ENCODE measurements around the gene ATP6V0D1.

Gene ATP6V0D1

DNA sequence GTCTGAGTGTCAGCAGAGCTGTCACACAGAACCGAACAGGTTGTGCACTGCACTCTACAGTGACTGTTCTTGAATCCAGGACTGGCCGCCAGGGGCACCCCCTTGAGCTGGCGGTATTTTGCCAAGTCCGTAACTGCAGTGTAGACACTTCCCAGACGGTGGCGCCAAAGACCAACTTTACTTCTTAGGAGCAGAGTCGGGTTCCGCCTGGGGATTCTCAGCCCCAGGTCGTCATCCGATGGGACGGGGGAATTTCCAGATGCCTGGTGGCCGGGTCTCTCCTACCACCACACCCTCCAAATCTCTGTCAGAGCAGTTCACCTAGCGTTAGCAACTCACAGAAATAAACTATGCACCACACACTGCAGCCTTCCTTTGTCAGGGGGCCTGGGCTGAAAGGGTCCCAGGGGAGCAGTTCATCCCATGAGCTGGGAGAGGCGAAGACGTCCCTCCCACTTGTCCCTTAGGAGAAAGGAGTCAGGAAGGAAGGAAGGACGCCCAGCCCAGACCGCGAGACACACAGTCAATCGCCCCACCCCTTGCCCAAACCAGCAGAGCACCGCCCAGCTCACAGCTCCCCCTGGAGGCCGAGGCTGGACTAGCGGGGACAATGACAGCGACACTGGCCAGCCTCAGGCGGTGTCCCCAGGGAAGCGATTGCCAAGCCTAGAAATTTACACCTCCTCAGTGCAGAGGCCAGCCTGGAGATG is 40.3 kb upstream of the ATP6V0D1 start (continued):
- TF ChIP-seq KLF9 (tag by site-specific recombination; IDR thresholded peaks at IDR 0.05; ENCODE audit: low read depth) (peak; percentile 86), ZBTB8A (tag by site-specific recombination; IDR thresholded peaks at IDR 0.05) (peak; percentile 51; the same call in 1 of the 2 replicates), ZXDB (tag by site-specific recombination; IDR thresholded peaks at IDR 0.05) (peak; percentile 72), ZNF629 (tag by site-specific recombination; IDR thresholded peaks at IDR 0.05) (peak; percentile 65; the same call in 1 of the 2 replicates), ZNF654 (tag by site-specific recombination; IDR thresholded peaks at IDR 0.05; ENCODE audit: low read depth) (peak; percentile 98), GLIS2 (tag by site-specific recombination; IDR thresholded peaks at IDR 0.05) (peak; percentile 63), WT1 (tag by site-specific recombination; IDR thresholded peaks at IDR 0.05) (peak; percentile 48; the same call in 1 of the 2 replicates), ZFP41 (tag by site-specific recombination; IDR thresholded peaks at IDR 0.05; ENCODE audit: borderline replicate concordance) (no peak), KLF1 (tag by site-specific recombination; IDR thresholded peaks at IDR 0.05) (peak; percentile 91), ZNF335 (tag by site-specific recombination; conservative IDR thresholded peaks at IDR 0.05) (peak; percentile 96), ZNF660 (tag by site-specific recombination; IDR thresholded peaks at IDR 0.05) (peak; percentile 81), BCL11A (tag by site-specific recombination; IDR thresholded peaks at IDR 0.05; ENCODE audit: low read depth) (0 out of 2 replicates have a peak, but pooled peaks have one; percentile 65), ZNF423 (tag by site-specific recombination; IDR thresholded peaks at IDR 0.05) (peak; percentile 78)

DNA sequence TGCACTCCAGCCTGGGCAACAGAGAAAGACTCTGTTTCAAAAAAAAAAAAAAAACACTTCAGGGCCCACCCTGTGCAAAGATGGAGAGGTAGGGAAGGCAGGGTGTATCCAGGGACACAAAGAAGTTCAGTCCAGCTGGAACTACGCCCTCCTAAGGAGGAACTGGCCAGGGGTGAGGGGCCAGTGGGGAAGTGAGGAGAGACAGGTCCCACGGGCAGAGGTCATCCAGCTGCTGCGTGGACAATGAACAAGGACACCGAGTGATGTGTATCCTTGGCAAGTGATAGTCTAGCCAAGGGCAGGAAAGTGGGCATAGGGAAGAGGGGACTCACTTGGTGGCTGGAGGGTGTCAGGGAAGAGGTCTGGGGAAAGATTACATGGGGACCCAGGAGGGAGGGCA is 38.3 kb upstream of the ATP6V0D1 start:
- H3K9me3 ChIP-seq (ENCODE audit: control insufficient read depth, insufficient read depth, low read depth, low read length) = no peaks in the 10 kb centered on the region
- H3K4me1 ChIP-seq (ENCODE audit: control insufficient read depth, insufficient read depth, low read length) = no peaks in the 10 kb centered on the region
- no peak for TF ChIP-seq GLI4 (tag by site-specific recombination; IDR thresholded peaks at IDR 0.05)
- TF ChIP-seq, protein P1, sequence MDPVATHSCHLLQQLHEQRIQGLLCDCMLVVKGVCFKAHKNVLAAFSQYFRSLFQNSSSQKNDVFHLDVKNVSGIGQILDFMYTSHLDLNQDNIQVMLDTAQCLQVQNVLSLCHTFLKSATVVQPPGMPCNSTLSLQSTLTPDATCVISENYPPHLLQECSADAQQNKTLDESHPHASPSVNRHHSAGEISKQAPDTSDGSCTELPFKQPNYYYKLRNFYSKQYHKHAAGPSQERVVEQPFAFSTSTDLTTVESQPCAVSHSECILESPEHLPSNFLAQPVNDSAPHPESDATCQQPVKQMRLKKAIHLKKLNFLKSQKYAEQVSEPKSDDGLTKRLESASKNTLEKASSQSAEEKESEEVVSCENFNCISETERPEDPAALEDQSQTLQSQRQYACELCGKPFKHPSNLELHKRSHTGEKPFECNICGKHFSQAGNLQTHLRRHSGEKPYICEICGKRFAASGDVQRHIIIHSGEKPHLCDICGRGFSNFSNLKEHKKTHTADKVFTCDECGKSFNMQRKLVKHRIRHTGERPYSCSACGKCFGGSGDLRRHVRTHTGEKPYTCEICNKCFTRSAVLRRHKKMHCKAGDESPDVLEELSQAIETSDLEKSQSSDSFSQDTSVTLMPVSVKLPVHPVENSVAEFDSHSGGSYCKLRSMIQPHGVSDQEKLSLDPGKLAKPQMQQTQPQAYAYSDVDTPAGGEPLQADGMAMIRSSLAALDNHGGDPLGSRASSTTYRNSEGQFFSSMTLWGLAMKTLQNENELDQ (tag by site-specific recombination; IDR thresholded peaks at IDR 0.05; ENCODE audit: low read depth) = no peak
- no peak for TF ChIP-seq OVOL3 (tag by site-specific recombination; IDR thresholded peaks at IDR 0.05)
- TF ChIP-seq ZNF302 (tag by site-specific recombination; IDR thresholded peaks at IDR 0.05; ENCODE audit: low read depth) = no peak
- TF ChIP-seq, protein P2, sequence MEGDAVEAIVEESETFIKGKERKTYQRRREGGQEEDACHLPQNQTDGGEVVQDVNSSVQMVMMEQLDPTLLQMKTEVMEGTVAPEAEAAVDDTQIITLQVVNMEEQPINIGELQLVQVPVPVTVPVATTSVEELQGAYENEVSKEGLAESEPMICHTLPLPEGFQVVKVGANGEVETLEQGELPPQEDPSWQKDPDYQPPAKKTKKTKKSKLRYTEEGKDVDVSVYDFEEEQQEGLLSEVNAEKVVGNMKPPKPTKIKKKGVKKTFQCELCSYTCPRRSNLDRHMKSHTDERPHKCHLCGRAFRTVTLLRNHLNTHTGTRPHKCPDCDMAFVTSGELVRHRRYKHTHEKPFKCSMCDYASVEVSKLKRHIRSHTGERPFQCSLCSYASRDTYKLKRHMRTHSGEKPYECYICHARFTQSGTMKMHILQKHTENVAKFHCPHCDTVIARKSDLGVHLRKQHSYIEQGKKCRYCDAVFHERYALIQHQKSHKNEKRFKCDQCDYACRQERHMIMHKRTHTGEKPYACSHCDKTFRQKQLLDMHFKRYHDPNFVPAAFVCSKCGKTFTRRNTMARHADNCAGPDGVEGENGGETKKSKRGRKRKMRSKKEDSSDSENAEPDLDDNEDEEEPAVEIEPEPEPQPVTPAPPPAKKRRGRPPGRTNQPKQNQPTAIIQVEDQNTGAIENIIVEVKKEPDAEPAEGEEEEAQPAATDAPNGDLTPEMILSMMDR (tag by site-specific recombination; IDR thresholded peaks at IDR 0.05) = no peak
- TF ChIP-seq ZNF658 (tag by site-specific recombination; IDR thresholded peaks at IDR 0.05) = no peak
- no peak for TF ChIP-seq REPIN1 (tag by site-specific recombination; IDR thresholded peaks at IDR 0.05; ENCODE audit: low read depth)
- TF ChIP-seq ZNF677 (tag by site-specific recombination; IDR thresholded peaks at IDR 0.05) = no peak
- TF ChIP-seq, protein P3, sequence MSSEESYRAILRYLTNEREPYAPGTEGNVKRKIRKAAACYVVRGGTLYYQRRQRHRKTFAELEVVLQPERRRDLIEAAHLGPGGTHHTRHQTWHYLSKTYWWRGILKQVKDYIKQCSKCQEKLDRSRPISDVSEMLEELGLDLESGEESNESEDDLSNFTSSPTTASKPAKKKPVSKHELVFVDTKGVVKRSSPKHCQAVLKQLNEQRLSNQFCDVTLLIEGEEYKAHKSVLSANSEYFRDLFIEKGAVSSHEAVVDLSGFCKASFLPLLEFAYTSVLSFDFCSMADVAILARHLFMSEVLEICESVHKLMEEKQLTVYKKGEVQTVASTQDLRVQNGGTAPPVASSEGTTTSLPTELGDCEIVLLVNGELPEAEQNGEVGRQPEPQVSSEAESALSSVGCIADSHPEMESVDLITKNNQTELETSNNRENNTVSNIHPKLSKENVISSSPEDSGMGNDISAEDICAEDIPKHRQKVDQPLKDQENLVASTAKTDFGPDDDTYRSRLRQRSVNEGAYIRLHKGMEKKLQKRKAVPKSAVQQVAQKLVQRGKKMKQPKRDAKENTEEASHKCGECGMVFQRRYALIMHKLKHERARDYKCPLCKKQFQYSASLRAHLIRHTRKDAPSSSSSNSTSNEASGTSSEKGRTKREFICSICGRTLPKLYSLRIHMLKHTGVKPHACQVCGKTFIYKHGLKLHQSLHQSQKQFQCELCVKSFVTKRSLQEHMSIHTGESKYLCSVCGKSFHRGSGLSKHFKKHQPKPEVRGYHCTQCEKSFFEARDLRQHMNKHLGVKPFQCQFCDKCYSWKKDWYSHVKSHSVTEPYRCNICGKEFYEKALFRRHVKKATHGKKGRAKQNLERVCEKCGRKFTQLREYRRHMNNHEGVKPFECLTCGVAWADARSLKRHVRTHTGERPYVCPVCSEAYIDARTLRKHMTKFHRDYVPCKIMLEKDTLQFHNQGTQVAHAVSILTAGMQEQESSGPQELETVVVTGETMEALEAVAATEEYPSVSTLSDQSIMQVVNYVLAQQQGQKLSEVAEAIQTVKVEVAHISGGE (tag by site-specific recombination; conservative IDR thresholded peaks at IDR 0.05; ENCODE audit: low read depth) = no peak
- TF ChIP-seq GLIS1 (tag by site-specific recombination; IDR thresholded peaks at IDR 0.05) = no peak
- TF ChIP-seq, protein P4, sequence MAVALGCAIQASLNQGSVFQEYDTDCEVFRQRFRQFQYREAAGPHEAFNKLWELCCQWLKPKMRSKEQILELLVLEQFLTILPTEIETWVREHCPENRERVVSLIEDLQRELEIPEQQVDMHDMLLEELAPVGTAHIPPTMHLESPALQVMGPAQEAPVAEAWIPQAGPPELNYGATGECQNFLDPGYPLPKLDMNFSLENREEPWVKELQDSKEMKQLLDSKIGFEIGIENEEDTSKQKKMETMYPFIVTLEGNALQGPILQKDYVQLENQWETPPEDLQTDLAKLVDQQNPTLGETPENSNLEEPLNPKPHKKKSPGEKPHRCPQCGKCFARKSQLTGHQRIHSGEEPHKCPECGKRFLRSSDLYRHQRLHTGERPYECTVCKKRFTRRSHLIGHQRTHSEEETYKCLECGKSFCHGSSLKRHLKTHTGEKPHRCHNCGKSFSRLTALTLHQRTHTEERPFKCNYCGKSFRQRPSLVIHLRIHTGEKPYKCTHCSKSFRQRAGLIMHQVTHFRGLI (tag by site-specific recombination; IDR thresholded peaks at IDR 0.05) = no peak
- no peak for TF ChIP-seq ZNF202 (tag by site-specific recombination; IDR thresholded peaks at IDR 0.05; ENCODE audit: borderline replicate concordance)
- TF ChIP-seq ZNF416 (tag by site-specific recombination; IDR thresholded peaks at IDR 0.05) = no peak
- no peak for TF ChIP-seq ZNF132 (tag by site-specific recombination; IDR thresholded peaks at IDR 0.05; ENCODE audit: borderline replicate concordance)
- ChIA-PET CTCF (interaction anchor here (0.6 to 4.3 kb wide), 5 partner anchors 12 to 470 kb away, joined by 3 to 73 read pairs (median 4); partner anchors contain the start of gene CARMIL2), POLR2A (no interaction called here)
- H3K27ac ChIP-seq (ENCODE audit: extremely low read depth, low read depth, low read length) = no peak overlapping the region
- H3K4me3 ChIP-seq (ENCODE audit: low read depth, low read length) = no peak overlapping the region
- no peaks in the 10 kb centered on the region for H3K36me3 ChIP-seq (ENCODE audit: control insufficient read depth in 2 of 2, insufficient read depth in 1 of 2, low read length in 2 of 2)
